Cardiac muscle cell (in vitro differentiated cells and primary cell): Measurements from ENCODE around the gene MEGF11. TPM values are rescaled to one million over a fixed set of nuclear protein-coding genes. Genes with fewer than 3 reads are reported as not detected.
A peak's percentile ranks its signal among the peaks of the same experiment; 100 is the strongest.

ENCODE experiments used
- DNase-seq, 2 donors: peaks; one replicate each; pipeline versions ENCODE4 v3.0.0 to v3.0.0-alpha.2; 2010 to 2017; ENCODE audit warnings: low read depth in 1 of 2, low spot score in 1 of 2
- H3K27ac ChIP-seq: fragments of 200-600 bp; sonication (generic); 2 replicates; pipeline ENCODE4 v1.5.1; 2016
- H3K27me3 ChIP-seq: fragments of 200-600 bp; sonication (generic); 2 replicates; pipeline ENCODE4 v1.6.0; 2016; ENCODE audit warnings: control low read depth
- H3K36me3 ChIP-seq: fragments of 200-600 bp; sonication (generic); 2 replicates; pipeline ENCODE4 v1.5.1; 2016; ENCODE audit warnings: control low read depth
- H3K4me1 ChIP-seq: fragments of 200-600 bp; sonication (generic); 2 replicates; pipeline ENCODE4 v1.8.1; 2017; ENCODE audit warnings: low read depth, mild to moderate bottlenecking, mixed run types
- H3K4me3 ChIP-seq: fragments of 200-600 bp; sonication (generic); 2 replicates; pipeline ENCODE4 v1.5.1; 2016; ENCODE audit warnings: mild to moderate bottlenecking
- H3K9me3 ChIP-seq: fragments of 200-600 bp; sonication (generic); 2 replicates; pipeline ENCODE4 v1.5.1; 2017; ENCODE audit warnings: low read depth, mild to moderate bottlenecking, control low read depth
- polyA plus RNA-seq: library from polyadenylated mRNA; unstranded; fragments of >200 nt; fragmentation: Nextera tagmentation; extraction: Ambion mirVana; gene quantifications from 2 replicates; pipeline ENCODE4 v1.2.1, GENCODE V29; 2016
- total RNA-seq: library from RNA; depleted of rRNA; stranded (reverse); fragments of >200 nt; gene quantifications from 2 replicates; pipeline ENCODE4 v1.2.3, GENCODE V29; 2016
- TF ChIP-seq, protein P1 (sequence below): IDR thresholded peaks from 2 replicates; pipeline ENCODE4 v1.5.1; 2012; ENCODE audit warnings: low read depth, mild to moderate bottlenecking, low read length

The MEGF11 gene
- total and polyA plus RNA-seq, 2 experiments from 2014 or later, result 0.30 TPM; not detected in 1

DNA sequence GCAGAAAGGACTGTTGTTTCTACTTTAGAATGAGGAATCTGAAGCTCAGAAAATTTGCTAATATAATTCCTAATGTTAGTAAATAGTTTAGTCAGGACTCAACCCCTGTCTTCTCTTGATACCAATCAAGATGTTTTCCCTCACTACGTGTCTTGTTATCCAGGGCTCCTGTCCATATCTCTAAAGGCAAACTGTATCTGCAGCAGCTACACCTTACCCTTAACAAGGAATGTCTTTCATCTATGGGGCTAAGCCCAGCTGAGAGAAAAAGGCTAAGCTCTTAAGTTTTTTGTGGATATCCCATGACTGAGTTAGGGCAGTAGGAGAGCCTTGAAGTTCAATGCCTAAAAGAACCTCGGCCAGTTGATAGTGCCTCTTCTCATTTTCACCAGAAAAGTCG is 351.7 kb downstream of the MEGF11 start:
- Histone ChIP-seq H3K36me3 (peaks cover 13% of the 10 kb centered on the region), H3K27ac (no peak overlapping the region), H3K9me3 (no peaks in the 10 kb centered on the region), H3K4me3 (no peak overlapping the region), H3K27me3 (no peaks in the 10 kb centered on the region), H3K4me1 (peaks cover 35% of the 10 kb centered on the region)
- no peak for DNase-seq
- TF ChIP-seq, protein P1, sequence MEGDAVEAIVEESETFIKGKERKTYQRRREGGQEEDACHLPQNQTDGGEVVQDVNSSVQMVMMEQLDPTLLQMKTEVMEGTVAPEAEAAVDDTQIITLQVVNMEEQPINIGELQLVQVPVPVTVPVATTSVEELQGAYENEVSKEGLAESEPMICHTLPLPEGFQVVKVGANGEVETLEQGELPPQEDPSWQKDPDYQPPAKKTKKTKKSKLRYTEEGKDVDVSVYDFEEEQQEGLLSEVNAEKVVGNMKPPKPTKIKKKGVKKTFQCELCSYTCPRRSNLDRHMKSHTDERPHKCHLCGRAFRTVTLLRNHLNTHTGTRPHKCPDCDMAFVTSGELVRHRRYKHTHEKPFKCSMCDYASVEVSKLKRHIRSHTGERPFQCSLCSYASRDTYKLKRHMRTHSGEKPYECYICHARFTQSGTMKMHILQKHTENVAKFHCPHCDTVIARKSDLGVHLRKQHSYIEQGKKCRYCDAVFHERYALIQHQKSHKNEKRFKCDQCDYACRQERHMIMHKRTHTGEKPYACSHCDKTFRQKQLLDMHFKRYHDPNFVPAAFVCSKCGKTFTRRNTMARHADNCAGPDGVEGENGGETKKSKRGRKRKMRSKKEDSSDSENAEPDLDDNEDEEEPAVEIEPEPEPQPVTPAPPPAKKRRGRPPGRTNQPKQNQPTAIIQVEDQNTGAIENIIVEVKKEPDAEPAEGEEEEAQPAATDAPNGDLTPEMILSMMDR, result no peak

DNA sequence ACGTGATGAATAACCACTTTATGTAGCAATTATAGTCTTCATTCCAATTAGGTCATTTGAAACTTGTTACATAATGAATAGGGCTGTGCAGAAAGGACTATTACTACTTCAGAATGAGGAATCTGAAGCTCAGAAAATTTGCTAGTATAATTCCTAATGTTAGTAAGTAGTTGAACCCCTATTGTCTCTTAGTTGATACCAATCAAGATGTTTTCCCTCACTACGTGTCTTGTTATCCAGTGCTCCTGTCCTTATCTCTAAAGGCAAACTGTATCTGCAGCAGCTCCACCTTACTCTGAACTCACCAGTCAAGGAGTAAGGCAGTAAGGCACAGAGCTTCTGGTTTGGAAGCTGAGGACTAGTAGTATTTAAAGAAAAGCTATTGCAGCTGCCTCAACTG is 352.2 kb downstream of the MEGF11 start:
- Histone ChIP-seq H3K27ac (no peak overlapping the region), H3K4me1 (peaks cover 35% of the 10 kb centered on the region), H3K4me3 (no peak overlapping the region), H3K36me3 (peaks cover 14% of the 10 kb centered on the region), H3K9me3 (no peaks in the 10 kb centered on the region), H3K27me3 (no peaks in the 10 kb centered on the region)
- TF ChIP-seq, protein P1, result no peak
- no peak for DNase-seq

DNA sequence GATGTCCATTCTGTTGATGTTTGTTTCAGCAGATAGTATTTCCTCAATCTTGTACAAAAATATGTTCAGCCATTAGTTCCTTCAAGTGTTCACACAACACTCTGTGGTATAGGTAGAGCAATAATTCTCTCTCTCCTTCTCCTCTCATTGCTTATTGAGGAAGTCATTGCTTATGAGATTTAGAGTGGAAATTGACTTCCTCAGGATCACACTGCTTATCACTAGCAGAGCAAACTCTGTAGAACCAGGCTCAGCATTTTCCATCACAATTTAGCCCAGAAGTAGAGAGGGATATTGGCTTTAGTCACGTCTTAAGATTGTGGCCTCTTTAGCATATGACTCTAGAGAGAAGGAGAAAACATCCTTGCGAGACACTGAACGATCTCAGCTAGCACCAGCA is 353.1 kb downstream of the MEGF11 start:
- H3K27me3 ChIP-seq, result no peaks in the 10 kb centered on the region
- no peak overlapping the region for H3K27ac ChIP-seq
- no peak for DNase-seq
- H3K4me1 ChIP-seq, result peaks cover 28% of the 10 kb centered on the region
- H3K36me3 ChIP-seq, result peaks cover 14% of the 10 kb centered on the region
- H3K9me3 ChIP-seq, result no peaks in the 10 kb centered on the region
- no peak overlapping the region for H3K4me3 ChIP-seq
- TF ChIP-seq, protein P1, result no peak

DNA sequence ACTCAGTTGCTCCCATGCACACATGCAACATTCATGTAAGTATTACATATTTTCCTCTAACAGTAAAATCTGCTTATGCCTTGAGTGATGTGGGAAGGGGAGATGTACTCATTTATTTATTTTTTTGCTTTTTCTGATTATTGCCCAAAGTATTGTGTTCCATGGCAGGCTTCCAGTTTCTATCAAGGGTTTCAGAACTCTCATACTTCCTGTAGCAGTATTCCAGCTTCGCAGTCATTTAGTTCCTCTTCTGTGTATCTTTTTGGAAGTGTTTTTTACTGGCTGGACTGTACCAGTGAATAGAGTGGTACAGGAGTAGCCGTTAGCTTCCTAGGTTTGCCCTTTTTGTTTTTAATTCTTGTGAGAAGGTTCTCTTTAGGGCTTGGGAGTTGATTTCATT is 357.3 kb downstream of the MEGF11 start:
- peak in 1 of 2 donors; percentile 52 for DNase-seq
- Histone ChIP-seq H3K27ac (no peak overlapping the region), H3K27me3 (no peaks in the 10 kb centered on the region), H3K36me3 (peaks cover 20% of the 10 kb centered on the region), H3K4me1 (no peaks in the 10 kb centered on the region), H3K4me3 (no peak overlapping the region), H3K9me3 (no peaks in the 10 kb centered on the region)
- TF ChIP-seq, protein P1, result no peak

DNA sequence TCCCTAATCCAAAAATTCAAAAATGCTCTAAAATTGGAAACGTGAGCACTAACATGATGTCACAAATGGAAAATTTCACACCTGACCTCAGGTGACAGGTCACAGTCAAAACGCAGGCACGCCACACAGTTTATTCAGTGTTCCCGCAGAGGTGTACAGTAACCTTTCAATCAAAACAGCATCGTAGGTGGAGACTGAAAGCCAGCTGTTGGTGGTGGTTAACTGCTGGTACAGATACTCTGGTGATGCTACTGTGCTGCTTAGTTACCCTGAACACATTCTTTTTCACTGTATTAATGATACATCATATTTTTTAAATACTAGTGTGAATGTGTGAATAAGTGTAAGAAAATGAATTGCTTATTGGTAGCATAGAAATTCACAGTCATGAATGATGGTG is 360.5 kb downstream of the MEGF11 start:
- H3K9me3 ChIP-seq, result no peaks in the 10 kb centered on the region
- no peaks in the 10 kb centered on the region for H3K27me3 ChIP-seq
- DNase-seq, result no peak
- H3K4me3 ChIP-seq, result no peak overlapping the region
- no peak overlapping the region for H3K27ac ChIP-seq
- TF ChIP-seq, protein P1, result no peak
- H3K36me3 ChIP-seq, result peaks cover 34% of the 10 kb centered on the region
- no peaks in the 10 kb centered on the region for H3K4me1 ChIP-seq

DNA sequence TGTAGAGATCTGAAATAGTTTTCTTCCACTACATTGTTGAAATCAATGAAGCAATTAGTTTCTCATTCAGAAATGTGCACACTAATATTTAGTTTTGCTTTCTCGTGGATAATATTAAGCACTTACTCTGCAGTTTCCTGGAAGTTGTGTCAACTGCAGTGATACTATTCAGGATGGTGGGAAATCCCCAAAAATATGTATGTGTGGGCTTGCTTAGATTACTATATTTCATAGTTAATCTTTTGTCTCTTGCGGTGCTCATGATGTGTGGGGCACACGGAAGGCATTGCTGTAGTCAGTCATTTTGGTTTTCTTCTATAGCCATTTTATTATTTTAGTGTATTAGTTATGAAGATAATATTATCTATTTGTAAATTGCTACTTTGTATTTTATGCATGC is 364.6 kb downstream of the MEGF11 start:
- H3K9me3 ChIP-seq, result no peaks in the 10 kb centered on the region

More for the DNA sequence above, 364.6 kb downstream of the MEGF11 start:
- Histone ChIP-seq H3K4me1 (no peaks in the 10 kb centered on the region), H3K36me3 (peaks cover 46% of the 10 kb centered on the region), H3K4me3 (no peak overlapping the region), H3K27ac (no peak overlapping the region), H3K27me3 (no peaks in the 10 kb centered on the region)
- TF ChIP-seq, protein P1, result no peak
- no peak for DNase-seq
